Hepatic stellate cell (primary cell): ENCODE measurements around the gene APBA2.

Experiments used
- DNase-seq: peaks from one replicate; pipeline ENCODE4 v3.0.0; 2011; ENCODE audit warnings: low spot score

Gene APBA2

GRCh38 chr15:29105151-29105854, 219.5 kb downstream of the APBA2 start:
- no peak for DNase-seq

- no peak for DNase-seq
These were observed 220.3 kb downstream of the APBA2 start for GRCh38 chr15:29106116-29106515.

- DNase-seq, result no peak
These were observed 220.9 kb downstream of the APBA2 start for GRCh38 chr15:29106551-29107290.

- no peak for DNase-seq
These were observed 221.6 kb downstream of the APBA2 start for GRCh38 chr15:29107291-29107890.

- no peak for DNase-seq
These were observed 222.3 kb downstream of the APBA2 start for GRCh38 chr15:29107971-29108645.

- no peak for DNase-seq
These were observed 224.0 kb downstream of the APBA2 start for GRCh38 chr15:29109762-29110161.

GRCh38 chr15:29110176-29110575, 224.4 kb downstream of the APBA2 start:
- DNase-seq, result no peak

GRCh38 chr15:29110733-29111132, 225.0 kb downstream of the APBA2 start:
- no peak for DNase-seq

GRCh38 chr15:29111705-29112281, 226.0 kb downstream of the APBA2 start:
- DNase-seq, result no peak

- DNase-seq, result no peak
These were observed 227.8 kb downstream of the APBA2 start for GRCh38 chr15:29113336-29114220.

- DNase-seq, result no peak
These were observed 228.7 kb downstream of the APBA2 start for GRCh38 chr15:29114221-29115092.

- no peak for DNase-seq
These were observed 229.6 kb downstream of the APBA2 start for GRCh38 chr15:29115093-29115991.

GRCh38 chr15:29116970-29117700, 231.4 kb downstream of the APBA2 start:
- DNase-seq, result no peak

GRCh38 chr15:29117778-29118177, 232.0 kb downstream of the APBA2 start:
- DNase-seq, result no peak

- no peak for DNase-seq
These were observed 234.1 kb downstream of the APBA2 start for GRCh38 chr15:29119847-29120246.

GRCh38 chr15:29120593-29121368, 235.0 kb downstream of the APBA2 start:
- DNase-seq, result no peak

GRCh38 chr15:29121369-29121656, 235.5 kb downstream of the APBA2 start:
- no peak for DNase-seq

GRCh38 chr15:29121907-29122306, 236.1 kb downstream of the APBA2 start:
- no peak for DNase-seq
